ENCODE measurements around the gene SYT17. TPM values are rescaled to one million over a fixed set of nuclear protein-coding genes. Genes with fewer than 3 reads are reported as not detected.

SYT17 gene
- total RNA-seq, 3 donors from 2014 or later (not counting 1 experiment from before 2014, with no cell fraction given): 0.65 to 1.6 TPM; not detected in 1

DNA sequence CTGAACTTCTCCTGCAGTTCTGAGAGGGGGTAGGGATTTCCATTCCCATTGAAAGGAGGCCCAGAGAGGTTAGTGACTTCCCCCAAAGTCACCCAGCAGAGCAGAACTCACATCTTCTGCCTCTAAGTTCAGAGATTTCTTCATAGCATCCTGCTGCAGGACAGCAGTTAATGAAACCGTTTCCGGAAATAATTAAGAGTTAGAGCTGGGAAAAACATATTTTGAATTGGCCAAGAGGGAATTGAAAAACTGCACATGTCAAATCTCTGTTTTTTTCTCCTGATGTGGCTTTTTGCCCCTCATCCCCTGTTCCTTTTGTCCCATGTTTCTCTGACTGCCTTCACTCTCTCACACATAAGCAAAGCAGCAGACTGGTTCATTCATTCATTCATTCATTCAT is 27.6 kb upstream of the SYT17 start:
- H3K4me3 Mint-ChIP-seq: no peak overlapping the region

DNA sequence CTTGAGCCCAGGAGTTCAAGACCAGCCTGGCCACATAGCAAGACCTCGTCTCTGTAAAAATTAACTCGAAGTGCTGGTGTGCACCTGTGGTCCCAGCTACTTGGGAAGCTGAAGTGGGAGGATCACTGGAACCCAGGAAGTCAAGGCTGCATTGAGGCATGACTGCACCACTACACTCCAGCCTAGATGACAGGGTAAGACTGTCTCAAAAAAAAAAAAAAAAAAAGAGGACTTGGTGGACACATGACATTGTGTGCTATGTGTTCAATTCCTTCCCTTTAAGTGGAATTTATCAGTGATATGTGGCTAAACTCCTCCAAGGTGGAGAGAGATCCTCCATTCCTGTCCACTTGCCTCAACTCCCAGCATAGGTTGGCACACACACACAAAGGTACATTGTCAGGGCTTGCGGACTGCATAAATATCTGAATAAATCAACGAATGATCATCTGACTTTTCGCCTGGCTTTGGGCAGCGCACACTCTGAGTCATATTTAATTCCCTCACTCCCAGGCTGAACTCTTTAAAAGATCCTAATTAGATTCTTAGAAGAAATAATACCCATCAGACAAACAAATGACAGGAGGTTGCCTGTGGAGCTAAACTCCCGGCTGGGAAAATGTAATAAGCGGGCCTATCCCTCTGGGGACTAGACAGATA is 25.0 kb upstream of the SYT17 start:
- Histone ChIP-seq H3K4me3 (ENCODE audit: low read length) (no peak overlapping the region), H3K27me3 (ENCODE audit: control insufficient read depth, insufficient read depth, low read length) (no peaks in the 10 kb centered on the region), H3K9me3 (ENCODE audit: control insufficient read depth, insufficient read depth, low read length) (no peaks in the 10 kb centered on the region), H3K36me3 (ENCODE audit: control insufficient read depth, insufficient read depth, low read length) (no peaks in the 10 kb centered on the region), H3K27ac (ENCODE audit: low read length) (no peak overlapping the region), H3K4me1 (ENCODE audit: control insufficient read depth, insufficient read depth, low read length) (no peaks in the 10 kb centered on the region)
- WGBS (ENCODE audit: insufficient coverage): 89% methylated on average over 8 of the region's 8 CpGs
- DNase-seq (no peak), ATAC-seq (no peak)
- Mint-ChIP-seq H3K27me3 (ENCODE audit: low read depth in 2 of 2) (peaks cover 1 to 40% of the 10 kb centered on the region in 2 donors), H3K4me3 (no peak overlapping the region), H3K4me1 (no peaks in the 10 kb centered on the region), H3K27ac (no peak overlapping the region), H3K36me3 (no peaks in the 10 kb centered on the region), H3K9me3 (no peaks in the 10 kb centered on the region)
- intact Hi-C loops (cut with micrococcal nuclease): no loop called here
- TF ChIP-seq, protein P1, sequence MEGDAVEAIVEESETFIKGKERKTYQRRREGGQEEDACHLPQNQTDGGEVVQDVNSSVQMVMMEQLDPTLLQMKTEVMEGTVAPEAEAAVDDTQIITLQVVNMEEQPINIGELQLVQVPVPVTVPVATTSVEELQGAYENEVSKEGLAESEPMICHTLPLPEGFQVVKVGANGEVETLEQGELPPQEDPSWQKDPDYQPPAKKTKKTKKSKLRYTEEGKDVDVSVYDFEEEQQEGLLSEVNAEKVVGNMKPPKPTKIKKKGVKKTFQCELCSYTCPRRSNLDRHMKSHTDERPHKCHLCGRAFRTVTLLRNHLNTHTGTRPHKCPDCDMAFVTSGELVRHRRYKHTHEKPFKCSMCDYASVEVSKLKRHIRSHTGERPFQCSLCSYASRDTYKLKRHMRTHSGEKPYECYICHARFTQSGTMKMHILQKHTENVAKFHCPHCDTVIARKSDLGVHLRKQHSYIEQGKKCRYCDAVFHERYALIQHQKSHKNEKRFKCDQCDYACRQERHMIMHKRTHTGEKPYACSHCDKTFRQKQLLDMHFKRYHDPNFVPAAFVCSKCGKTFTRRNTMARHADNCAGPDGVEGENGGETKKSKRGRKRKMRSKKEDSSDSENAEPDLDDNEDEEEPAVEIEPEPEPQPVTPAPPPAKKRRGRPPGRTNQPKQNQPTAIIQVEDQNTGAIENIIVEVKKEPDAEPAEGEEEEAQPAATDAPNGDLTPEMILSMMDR (IDR thresholded peaks at IDR 0.05): no peak

More for the DNA sequence above, 27.6 kb upstream of the SYT17 start:
- TF ChIP-seq, protein P1 (IDR thresholded peaks at IDR 0.05): no peak
- 94% methylated on average over 2 of the region's 2 CpGs for WGBS (ENCODE audit: insufficient coverage)
- Mint-ChIP-seq H3K27ac (no peak overlapping the region), H3K4me1 (no peaks in the 10 kb centered on the region), H3K9me3 (no peaks in the 10 kb centered on the region), H3K27me3 (ENCODE audit: low read depth in 2 of 2) (peaks cover 0 to 39% of the 10 kb centered on the region in 2 donors), H3K36me3 (no peaks in the 10 kb centered on the region)
- intact Hi-C loops (cut with micrococcal nuclease): no loop called here
- Histone ChIP-seq H3K27me3 (ENCODE audit: control insufficient read depth, insufficient read depth, low read length) (no peaks in the 10 kb centered on the region), H3K36me3 (ENCODE audit: control insufficient read depth, insufficient read depth, low read length) (no peaks in the 10 kb centered on the region), H3K4me3 (ENCODE audit: low read length) (no peak overlapping the region), H3K27ac (ENCODE audit: low read length) (no peak overlapping the region), H3K9me3 (ENCODE audit: control insufficient read depth, insufficient read depth, low read length) (no peaks in the 10 kb centered on the region), H3K4me1 (ENCODE audit: control insufficient read depth, insufficient read depth, low read length) (no peaks in the 10 kb centered on the region)
- ATAC-seq: no peak
- DNase-seq: no peak

DNA sequence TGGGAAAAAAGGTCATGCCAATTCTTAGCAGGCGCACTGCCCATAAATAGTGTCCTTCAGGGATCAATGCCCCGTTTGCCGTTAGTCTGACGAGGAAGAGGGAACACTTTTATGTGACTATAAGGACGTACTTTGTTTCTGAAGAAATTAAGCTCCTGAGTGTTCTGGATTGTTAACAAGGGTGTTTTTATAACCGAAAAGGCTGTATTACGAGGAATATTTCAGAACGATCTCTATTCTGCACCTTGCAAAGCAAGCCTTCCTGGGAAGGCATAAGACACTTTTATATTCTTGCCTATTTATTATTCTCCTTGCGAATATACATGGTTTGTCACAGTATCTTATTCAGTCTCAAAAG is 24.5 kb upstream of the SYT17 start:
- Histone ChIP-seq H3K36me3 (ENCODE audit: control insufficient read depth, insufficient read depth, low read length) (no peaks in the 10 kb centered on the region), H3K27me3 (ENCODE audit: control insufficient read depth, insufficient read depth, low read length) (no peaks in the 10 kb centered on the region), H3K27ac (ENCODE audit: low read length) (no peak overlapping the region), H3K4me3 (ENCODE audit: low read length) (no peak overlapping the region), H3K9me3 (ENCODE audit: control insufficient read depth, insufficient read depth, low read length) (no peaks in the 10 kb centered on the region), H3K4me1 (ENCODE audit: control insufficient read depth, insufficient read depth, low read length) (no peaks in the 10 kb centered on the region)
- Mint-ChIP-seq H3K9me3 (no peaks in the 10 kb centered on the region), H3K4me1 (no peaks in the 10 kb centered on the region), H3K36me3 (no peaks in the 10 kb centered on the region), H3K4me3 (no peak overlapping the region), H3K27ac (no peak overlapping the region), H3K27me3 (ENCODE audit: low read depth in 2 of 2) (peaks cover 3 to 44% of the 10 kb centered on the region in 2 donors)
- ATAC-seq (no peak), DNase-seq (no peak)
- intact Hi-C loops (cut with micrococcal nuclease): no loop called here
- WGBS (ENCODE audit: insufficient coverage): 87% methylated on average over 8 of the region's 9 CpGs
- TF ChIP-seq, protein P1 (IDR thresholded peaks at IDR 0.05): no peak

DNA sequence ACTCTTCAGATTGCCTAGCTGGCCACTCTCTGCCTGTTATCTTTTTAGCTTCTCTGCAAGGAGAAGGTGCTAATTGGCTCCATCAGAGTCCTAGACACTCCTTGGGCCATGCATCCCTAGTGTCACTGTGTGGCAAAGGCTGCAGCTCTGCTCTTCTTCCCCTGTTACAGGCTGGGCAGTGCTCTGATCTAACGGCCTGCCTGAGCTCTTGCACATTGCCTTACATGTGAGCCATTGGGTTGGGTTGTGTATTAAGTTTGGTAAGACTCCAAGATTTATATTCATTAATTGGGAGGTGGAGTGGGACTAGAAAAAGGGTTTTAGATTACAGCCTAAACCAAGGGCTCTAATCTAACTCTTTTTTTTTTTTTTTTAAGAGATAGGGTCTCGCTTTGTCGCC is 23.0 kb upstream of the SYT17 start:
- no peak overlapping the region for H3K27ac Mint-ChIP-seq

More for the DNA sequence above, 23.0 kb upstream of the SYT17 start:
- Histone ChIP-seq H3K27ac (ENCODE audit: low read length) (no peak overlapping the region), H3K9me3 (ENCODE audit: control insufficient read depth, insufficient read depth, low read length) (no peaks in the 10 kb centered on the region), H3K36me3 (ENCODE audit: control insufficient read depth, insufficient read depth, low read length) (no peaks in the 10 kb centered on the region), H3K27me3 (ENCODE audit: control insufficient read depth, insufficient read depth, low read length) (no peaks in the 10 kb centered on the region), H3K4me1 (ENCODE audit: control insufficient read depth, insufficient read depth, low read length) (no peaks in the 10 kb centered on the region), H3K4me3 (ENCODE audit: low read length) (no peak overlapping the region)
- Mint-ChIP-seq H3K36me3 (no peaks in the 10 kb centered on the region), H3K4me1 (no peaks in the 10 kb centered on the region), H3K4me3 (no peak overlapping the region), H3K27me3 (ENCODE audit: low read depth in 2 of 2) (peaks cover 4 to 31% of the 10 kb centered on the region in 2 donors), H3K9me3 (no peaks in the 10 kb centered on the region)
- TF ChIP-seq, protein P1 (IDR thresholded peaks at IDR 0.05): no peak
- ATAC-seq (no peak), DNase-seq (no peak)
- WGBS (ENCODE audit: insufficient coverage): 76% methylated on average over 3 of the region's 3 CpGs
- intact Hi-C loops (cut with micrococcal nuclease): no loop called here
